Osteocyte (in vitro differentiated cells): Measurements from ENCODE around the gene CTIF. TPM values are rescaled to one million over a fixed set of nuclear protein-coding genes. Genes with fewer than 3 reads are reported as not detected.

Experiments
- DNase-seq: peaks from one replicate; pipeline ENCODE4 v3.0.0; 2021; ENCODE audit warnings: mixed read lengths; ENCODE audit not compliant: unreplicated experiment; ENCODE audit errors: extremely low spot score
- H3K27ac Mint-ChIP-seq: one replicate; pipeline ENCODE4 v1.8.0; 2021; ENCODE audit warnings: mild to moderate bottlenecking, mixed read lengths; ENCODE audit not compliant: unreplicated experiment
- H3K27me3 Mint-ChIP-seq: one replicate; pipeline ENCODE4 v1.8.0; 2021; ENCODE audit warnings: mixed read lengths; ENCODE audit not compliant: unreplicated experiment
- H3K36me3 Mint-ChIP-seq: one replicate; pipeline ENCODE4 v1.8.0; 2021; ENCODE audit warnings: mixed read lengths; ENCODE audit not compliant: unreplicated experiment
- H3K4me1 Mint-ChIP-seq: one replicate; pipeline ENCODE4 v1.8.0; 2021; ENCODE audit warnings: mixed read lengths; ENCODE audit not compliant: unreplicated experiment
- H3K4me3 Mint-ChIP-seq: one replicate; pipeline ENCODE4 v1.8.0; 2021; ENCODE audit warnings: mild to moderate bottlenecking, moderate library complexity, mixed read lengths; ENCODE audit not compliant: unreplicated experiment
- H3K9me3 Mint-ChIP-seq: one replicate; pipeline ENCODE4 v1.8.0; 2021; ENCODE audit warnings: mixed read lengths; ENCODE audit not compliant: unreplicated experiment
- CTCF ChIP-seq: fragments of 200-600 bp; sonication (generic); IDR thresholded peaks from 2 replicates; pipeline ENCODE4 v1.5.0; 2021; ENCODE audit warnings: antibody characterized with exemption, mild to moderate bottlenecking, moderate library complexity
- total RNA-seq: library from RNA; stranded (reverse); gene quantifications from 2 replicates; pipeline ENCODE4 v1.2.1, GENCODE V29; 2021

The CTIF gene
- total RNA-seq, 1 donor from 2014 or later: 172 TPM

- no peak for TF ChIP-seq CTCF
- Mint-ChIP-seq H3K4me1 (peaks cover 1% of the 10 kb centered on the region), H3K27me3 (no peaks in the 10 kb centered on the region), H3K9me3 (no peaks in the 10 kb centered on the region), H3K4me3 (no peak overlapping the region), H3K27ac (peak overlapping the region; percentile 38), H3K36me3 (peaks cover 39% of the 10 kb centered on the region)
- no peak for DNase-seq
These were observed 154.9 kb downstream of the CTIF start for GRCh38 chr18:48693625-48694262.

- DNase-seq: no peak
- Mint-ChIP-seq H3K27ac (peak overlapping the region; percentile 38), H3K9me3 (no peaks in the 10 kb centered on the region), H3K4me1 (peaks cover 1% of the 10 kb centered on the region), H3K4me3 (no peak overlapping the region), H3K36me3 (peaks cover 41% of the 10 kb centered on the region), H3K27me3 (no peaks in the 10 kb centered on the region)
- TF ChIP-seq CTCF: no peak
These were observed 155.5 kb downstream of the CTIF start for GRCh38 chr18:48694295-48694694.

GRCh38 chr18:48695671-48696070 is 156.8 kb downstream of the CTIF start:
- H3K9me3 Mint-ChIP-seq: no peaks in the 10 kb centered on the region
- peaks cover 46% of the 10 kb centered on the region for H3K36me3 Mint-ChIP-seq
- TF ChIP-seq CTCF: no peak
- H3K4me1 Mint-ChIP-seq: peaks cover 1% of the 10 kb centered on the region
- H3K4me3 Mint-ChIP-seq: no peak overlapping the region
- no peak overlapping the region for H3K27ac Mint-ChIP-seq
- no peaks in the 10 kb centered on the region for H3K27me3 Mint-ChIP-seq
- no peak for DNase-seq

- Mint-ChIP-seq H3K9me3 (no peaks in the 10 kb centered on the region), H3K27ac (no peak overlapping the region), H3K4me3 (no peak overlapping the region), H3K27me3 (no peaks in the 10 kb centered on the region), H3K36me3 (peaks cover 45% of the 10 kb centered on the region), H3K4me1 (peaks cover 1% of the 10 kb centered on the region)
- TF ChIP-seq CTCF: no peak
- no peak for DNase-seq
These were observed 157.4 kb downstream of the CTIF start for GRCh38 chr18:48696218-48696617.

- H3K9me3 Mint-ChIP-seq: no peaks in the 10 kb centered on the region
- TF ChIP-seq CTCF: no peak
- H3K27me3 Mint-ChIP-seq: no peaks in the 10 kb centered on the region
- no peak for DNase-seq
- peaks cover 6% of the 10 kb centered on the region for H3K4me1 Mint-ChIP-seq
- no peak overlapping the region for H3K4me3 Mint-ChIP-seq
- no peak overlapping the region for H3K27ac Mint-ChIP-seq
- H3K36me3 Mint-ChIP-seq: peaks cover 36% of the 10 kb centered on the region
These were observed 158.6 kb downstream of the CTIF start for GRCh38 chr18:48697441-48697840.
